K562 treated with DMSO at 1 percent for 12 hours (cell line): ENCODE results near the gene PAFAH1B2. TPM values are rescaled to one million over a fixed set of nuclear protein-coding genes. Genes with fewer than 3 reads are reported as not detected.

Experiments
- total RNA-seq: library from RNA; unstranded; fragments of 300-600 nt; gene quantifications from 2 replicates; pipeline ENCODE4 v1.2.3, GENCODE V29; 2022; ENCODE audit not compliant: insufficient read depth

PAFAH1B2 gene
- total RNA-seq = 12.2 and 29.6 TPM in 2 replicates

DNA sequence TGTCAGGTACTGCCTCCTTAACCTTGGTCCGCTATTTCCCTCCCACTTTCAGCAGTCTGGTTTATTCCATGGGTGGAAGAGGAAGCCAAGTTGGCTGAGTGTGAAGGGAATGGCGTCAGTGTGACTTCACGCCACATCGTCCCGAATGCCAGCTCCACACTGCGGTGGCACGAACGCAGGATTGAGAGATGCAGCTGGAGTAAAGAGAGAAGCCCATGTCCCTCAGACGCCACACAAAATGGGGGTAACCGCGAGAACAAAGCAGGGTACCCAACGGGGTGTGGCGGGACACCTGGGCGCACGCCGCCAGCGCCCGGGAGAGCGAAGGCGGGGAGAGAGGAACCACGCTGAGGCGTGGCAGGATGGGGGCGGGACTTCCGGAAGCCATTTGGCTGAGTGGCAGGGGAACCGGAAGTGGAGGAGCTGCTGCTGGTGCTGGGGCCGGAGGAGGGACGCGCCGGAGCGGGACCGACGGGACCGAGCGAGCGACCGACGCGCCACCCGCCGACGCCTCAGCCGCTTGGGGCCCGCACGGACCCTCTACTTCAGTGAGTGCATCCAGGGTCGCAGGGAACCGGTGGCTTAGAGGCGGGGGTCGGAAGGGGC, at the start of gene PAFAH1B2:
Gene PAFAH1B2 (plus strand): TSS at position 417 of the 606 bp plus-strand sequence. CDS start 8,161 bp downstream, outside the sequence.

GRCh38 chr11:117098269-117099232, 45.5 kb upstream of the PAFAH1B2 start, which contains the start of gene SIK3:
Gene SIK3, minus strand, starts transcription at chr11:117098428. Its CDS starts 13 bp downstream, at chr11:117098415.

GRCh38 chr11:117178210-117179034, 34.3 kb downstream of the PAFAH1B2 start, which contains the start of gene SIDT2:
Gene SIDT2, plus strand, starts transcription at chr11:117178743. Its CDS starts 521 bp downstream, at chr11:117179264.

DNA sequence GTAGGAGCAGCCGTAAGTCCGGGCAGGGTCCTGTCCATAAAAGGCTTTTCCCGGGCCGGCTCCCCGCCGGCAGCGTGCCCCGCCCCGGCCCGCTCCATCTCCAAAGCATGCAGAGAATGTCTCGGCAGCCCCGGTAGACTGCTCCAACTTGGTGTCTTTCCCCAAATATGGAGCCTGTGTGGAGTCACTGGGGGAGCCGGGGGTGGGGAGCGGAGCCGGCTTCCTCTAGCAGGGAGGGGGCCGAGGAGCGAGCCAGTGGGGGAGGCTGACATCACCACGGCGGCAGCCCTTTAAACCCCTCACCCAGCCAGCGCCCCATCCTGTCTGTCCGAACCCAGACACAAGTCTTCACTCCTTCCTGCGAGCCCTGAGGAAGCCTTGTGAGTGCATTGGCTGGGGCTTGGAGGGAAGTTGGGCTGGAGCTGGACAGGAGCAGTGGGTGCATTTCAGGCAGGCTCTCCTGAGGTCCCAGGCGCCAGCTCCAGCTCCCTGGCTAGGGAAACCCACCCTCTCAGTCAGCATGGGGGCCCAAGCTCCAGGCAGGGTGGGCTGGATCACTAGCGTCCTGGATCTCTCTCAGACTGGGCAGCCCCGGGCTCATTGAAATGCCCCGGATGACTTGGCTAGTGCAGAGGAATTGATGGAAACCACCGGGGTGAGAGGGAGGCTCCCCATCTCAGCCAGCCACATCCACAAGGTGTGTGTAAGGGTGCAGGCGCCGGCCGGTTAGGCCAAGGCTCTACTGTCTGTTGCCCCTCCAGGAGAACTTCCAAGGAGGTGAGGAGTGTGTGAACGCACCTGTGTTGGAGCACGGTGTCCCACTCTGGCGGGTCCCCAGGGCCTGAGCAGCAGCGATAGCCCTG, 55.2 kb downstream of the PAFAH1B2 start, which contains the start of gene TAGLN:
Gene TAGLN (plus strand): TSS at position 318 of the 863 bp plus-strand sequence. CDS start 3,644 bp downstream, outside the sequence.

Other genes starting within 250 kb of the PAFAH1B2 start
- 3.7 and 10.7 TPM in 2 replicates for gene SIK3, start 45.9 kb upstream of the PAFAH1B2 start, total RNA-seq
- 10.6 and 24.6 TPM in 2 replicates for gene SIDT2, start 34.5 kb downstream of the PAFAH1B2 start, total RNA-seq
- gene TAGLN, start 55.1 kb downstream of the PAFAH1B2 start, total RNA-seq = 4.8 and 8.8 TPM in 2 replicates
- gene PCSK7, start 87.8 kb downstream of the PAFAH1B2 start, total RNA-seq = 8.0 and 21.6 TPM in 2 replicates
- gene RNF214, start 88.4 kb downstream of the PAFAH1B2 start, total RNA-seq = 7.1 and 12.5 TPM in 2 replicates
- 0.78 and 3.7 TPM in 2 replicates for gene BACE1-AS, start 147.1 kb downstream of the PAFAH1B2 start, total RNA-seq
- 0.15 and 1.5 TPM in 2 replicates for gene BACE1, start 172.0 kb downstream of the PAFAH1B2 start, total RNA-seq
- gene CEP164, start 183.6 kb downstream of the PAFAH1B2 start, total RNA-seq = 9.0 and 18.5 TPM in 2 replicates